Sigmoid colon (tissue), 7 donors: ENCODE measurements around the gene MAPRE2. TPM values are rescaled to one million over a fixed set of nuclear protein-coding genes. Genes with fewer than 3 reads are reported as not detected.

ENCODE experiments used
- DNase-seq: peaks from one replicate; pipeline ENCODE4 v3.0.0-alpha.2; 2019
- H3K27ac ChIP-seq, 4 donors: fragments of 200-600 bp; sonication (generic); one replicate each; pipeline ENCODE4 v1.5.1; 2016 to 2019; ENCODE audit warnings: mild to moderate bottlenecking in 1 of 4
- H3K27me3 ChIP-seq, 3 donors: fragments of 200-600 bp; sonication (generic); one replicate each; pipeline ENCODE4 v1.5.1; 2019; ENCODE audit warnings: mild to moderate bottlenecking in 1 of 3
- H3K36me3 ChIP-seq, 4 donors: fragments of 200-600 bp; sonication (generic); one replicate each; pipeline ENCODE4 v1.5.1; 2016 to 2019
- H3K4me1 ChIP-seq, 4 donors: fragments of 200-600 bp; sonication (generic); one replicate each; pipeline ENCODE4 v1.5.1; 2017 to 2019
- H3K4me3 ChIP-seq, 4 donors: fragments of 200-600 bp; sonication (generic); one replicate each; pipeline ENCODE4 v1.5.1; 2017 to 2019; ENCODE audit warnings: mild to moderate bottlenecking in 2 of 4, moderate library complexity in 1 of 4
- H3K9me3 ChIP-seq, 4 donors: fragments of 200-600 bp in 3 of 4; sonication (generic) in 3 of 4; one replicate each; pipeline versions ENCODE4 v1.5.1 to v1.6.1; 2013 to 2019
- CTCF ChIP-seq, 4 experiments: fragments of 450-650 bp in 3 of 4; fragments of 200-600 bp in 1 of 4; IDR thresholded peaks; one replicate each; pipeline ENCODE4 v1.5.1; 2016 to 2019; ENCODE audit warnings: antibody characterized with exemption in 4 of 4, mild to moderate bottlenecking in 3 of 4, moderate library complexity in 2 of 4
- EP300 ChIP-seq, 4 donors: sonication (generic); formaldehyde crosslinking; IDR thresholded peaks; one replicate each; pipeline ENCODE4 v1.6.1; 2017; ENCODE audit warnings: antibody characterized with exemption in 4 of 4
- POLR2A ChIP-seq, 2 donors: fragments of 450-650 bp; IDR thresholded peaks; one replicate each; pipeline ENCODE4 v1.6.1; 2016; ENCODE audit warnings: antibody characterized with exemption in 2 of 2, mild to moderate bottlenecking in 2 of 2, moderate library complexity in 2 of 2
- POLR2AphosphoS5 ChIP-seq, 4 donors: sonication (generic); formaldehyde crosslinking; IDR thresholded peaks; one replicate each; pipeline ENCODE4 v1.6.1; 2017; ENCODE audit warnings: antibody characterized with exemption in 4 of 4
- whole genome bisulfite sequencing, 2 donors: extraction: QIAGEN DNeasy Blood & Tissue Kit; methylation state at CpG; one replicate each; pipeline ENCODE4 v1.1.7; 2013; 5-methylcytosine and 5-hydroxymethylcytosine counted together
- intact Hi-C: fragments of 100-400 bp; cut with DNase I; formaldehyde crosslinking; loops from one replicate; pipeline ENCODE4 v1.15.1; 2023
- polyA plus RNA-seq, 3 donors: library from polyadenylated mRNA; stranded (reverse); fragments of 200-250 nt; gene quantifications; one replicate each; pipeline ENCODE4 v1.2.3, GENCODE V29; 2013
- total RNA-seq, 4 donors: library from RNA; depleted of rRNA; stranded (reverse); fragments of >200 nt; gene quantifications; one replicate each; pipeline ENCODE4 v1.1.0, GENCODE V29; 2016
- donor health status: healthy with polysubstance abuse.
- donor health status: Bipolar disorder and iron deficiency.
- donor health status: healthy.

MAPRE2 gene
- total and polyA plus RNA-seq, 7 donors = 14.0 to 31.6 (median 21.0) TPM

GRCh38 chr18:35180455-35180854, 139.2 kb downstream of the MAPRE2 start:
- Histone ChIP-seq H3K27ac (no peak overlapping the region), H3K36me3 (no peaks in the 10 kb centered on the region), H3K4me3 (no peak overlapping the region), H3K27me3 (no peaks in the 10 kb centered on the region), H3K9me3 (peaks cover 0 to 4% (median 0%) of the 10 kb centered on the region in 4 donors), H3K4me1 (no peaks in the 10 kb centered on the region)
- WGBS, 2 donors = 64 to 76% methylated on average over 1 of the region's 1 CpG
- intact Hi-C loops = no loop called here
- no peak for DNase-seq
- no peak for TF ChIP-seq CTCF (IDR thresholded peaks at IDR 0.05)
- no peak for TF ChIP-seq EP300 (IDR thresholded peaks at IDR 0.05)
- TF ChIP-seq POLR2AphosphoS5 (IDR thresholded peaks at IDR 0.05) = no peak
- TF ChIP-seq POLR2A (IDR thresholded peaks at IDR 0.05) = no peak

GRCh38 chr18:35182151-35182550, 140.9 kb downstream of the MAPRE2 start:
- H3K27ac ChIP-seq = no peak overlapping the region
- 95 to 97% methylated on average over 6 of the region's 6 CpGs for WGBS, 2 donors
- H3K4me1 ChIP-seq = no peaks in the 10 kb centered on the region

GRCh38 chr18:35183886-35184285, 142.7 kb downstream of the MAPRE2 start:
- H3K27me3 ChIP-seq = no peaks in the 10 kb centered on the region
- 87 to 89% methylated on average over 5 of the region's 5 CpGs for WGBS, 2 donors
- no peaks in the 10 kb centered on the region for H3K9me3 ChIP-seq
- intact Hi-C loops = no loop called here
- no peak for TF ChIP-seq CTCF (IDR thresholded peaks at IDR 0.05)
- TF ChIP-seq POLR2A (IDR thresholded peaks at IDR 0.05) = no peak
- TF ChIP-seq POLR2AphosphoS5 (IDR thresholded peaks at IDR 0.05) = no peak
- no peak for TF ChIP-seq EP300 (IDR thresholded peaks at IDR 0.05)
- H3K27ac ChIP-seq = no peak overlapping the region
- no peaks in the 10 kb centered on the region for H3K4me1 ChIP-seq
- no peak for DNase-seq
- H3K36me3 ChIP-seq = no peaks in the 10 kb centered on the region
- H3K4me3 ChIP-seq = no peak overlapping the region

More at GRCh38 chr18:35182151-35182550, 140.9 kb downstream of the MAPRE2 start:
- DNase-seq = no peak
- Histone ChIP-seq H3K36me3 (no peaks in the 10 kb centered on the region), H3K4me3 (no peak overlapping the region), H3K9me3 (no peaks in the 10 kb centered on the region), H3K27me3 (no peaks in the 10 kb centered on the region)
- intact Hi-C loops = no loop called here
- no peak for TF ChIP-seq POLR2A (IDR thresholded peaks at IDR 0.05)
- no peak for TF ChIP-seq CTCF (IDR thresholded peaks at IDR 0.05)
- TF ChIP-seq POLR2AphosphoS5 (IDR thresholded peaks at IDR 0.05) = no peak
- TF ChIP-seq EP300 (IDR thresholded peaks at IDR 0.05) = no peak

DNA sequence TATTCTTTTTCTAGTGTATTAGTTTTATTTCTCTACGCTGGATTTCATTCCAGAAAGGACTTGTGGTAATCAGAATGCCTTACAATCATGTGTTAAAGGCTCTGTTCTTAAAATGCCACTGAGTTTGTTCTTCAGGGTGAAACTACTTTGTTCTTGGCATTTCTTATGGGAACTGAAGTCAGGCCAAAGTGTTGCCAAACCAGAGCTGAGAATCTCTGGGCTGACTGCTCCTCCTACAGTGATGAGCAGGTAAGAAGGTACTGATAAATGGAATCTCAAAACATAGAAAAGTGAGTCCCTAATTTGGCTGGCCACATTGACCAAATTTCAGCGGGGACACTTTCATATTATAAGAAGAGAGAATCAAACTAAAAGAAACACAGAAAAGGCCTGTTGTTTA, 144.6 kb downstream of the MAPRE2 start:
- TF ChIP-seq CTCF (IDR thresholded peaks at IDR 0.05) = no peak
- TF ChIP-seq POLR2A (IDR thresholded peaks at IDR 0.05) = no peak
- no peak for TF ChIP-seq POLR2AphosphoS5 (IDR thresholded peaks at IDR 0.05)
- no peak for TF ChIP-seq EP300 (IDR thresholded peaks at IDR 0.05)
- intact Hi-C loops = no loop called here
- H3K4me1 ChIP-seq = peaks cover 0 to 5% (median 0%) of the 10 kb centered on the region in 4 donors
- no peak overlapping the region for H3K4me3 ChIP-seq
- no peaks in the 10 kb centered on the region for H3K27me3 ChIP-seq
- no peaks in the 10 kb centered on the region for H3K36me3 ChIP-seq
- WGBS, 2 donors = 85 to 90% methylated on average over 2 of the region's 2 CpGs
- no peaks in the 10 kb centered on the region for H3K9me3 ChIP-seq
- no peak overlapping the region for H3K27ac ChIP-seq
- no peak for DNase-seq
